Measurements from ENCODE around the gene LAMTOR2. TPM values are rescaled to one million over a fixed set of nuclear protein-coding genes. Genes with fewer than 3 reads are reported as not detected.

The LAMTOR2 gene
- total RNA-seq, 1 experiment from 2014 or later = 88.1 TPM

GRCh38 chr1:156100205-156100995, 45.8 kb downstream of the LAMTOR2 start:
- Mint-ChIP-seq H3K27me3 (ENCODE audit: insufficient read depth, unreplicated experiment) (no peaks in the 10 kb centered on the region), H3K4me1 (ENCODE audit: insufficient read depth, unreplicated experiment) (peaks cover 61% of the 10 kb centered on the region), H3K9me3 (ENCODE audit: unreplicated experiment) (no peaks in the 10 kb centered on the region), H3K4me3 (ENCODE audit: unreplicated experiment) (no peak overlapping the region), H3K27ac (ENCODE audit: low read depth, unreplicated experiment) (peak overlapping the region; percentile 1), H3K36me3 (ENCODE audit: insufficient read depth, unreplicated experiment) (peaks cover 7% of the 10 kb centered on the region)
- intact Hi-C loops (cut with micrococcal nuclease) = no loop called here
- ChIA-PET CTCF (interaction anchor here (0.5 to 26.9 kb wide), 4 partner anchors 9 to 678 kb away, joined by 3 to 1892 read pairs (median 379); partner anchors contain the start of genes LMNA and SEMA4A), POLR2A (interaction anchor here (0.7 to 28.2 kb wide), 5 partner anchors 8 to 113 kb away, joined by 4 to 960 read pairs (median 6); partner anchors contain the start of genes LMNA and PMF1)
- DNase-seq (ENCODE audit: unreplicated experiment) = peak; percentile 81
- no TSS peak for BruUV-seq (replicated peaks)
- no peak for TF ChIP-seq CTCF (IDR thresholded peaks at IDR 0.05; ENCODE audit: unreplicated experiment)

GRCh38 chr1:156101880-156102279, 47.3 kb downstream of the LAMTOR2 start:
- ChIA-PET CTCF (interaction anchor here (0.6 to 26.9 kb wide), 6 partner anchors 11 to 140 kb away, joined by 3 to 1892 read pairs (median 118); partner anchors contain the start of genes LMNA, SEMA4A and SLC25A44), POLR2A (interaction anchor here (0.6 to 28.2 kb wide), 7 partner anchors 22 to 341 kb away, joined by 3 to 960 read pairs (median 4); partner anchors contain the start of genes LMNA and PMF1)
- no peaks in the 10 kb centered on the region for H3K9me3 Mint-ChIP-seq (ENCODE audit: unreplicated experiment)
- DNase-seq (ENCODE audit: unreplicated experiment) = no peak
- H3K4me1 Mint-ChIP-seq (ENCODE audit: insufficient read depth, unreplicated experiment) = peaks cover 60% of the 10 kb centered on the region
- no peak for TF ChIP-seq CTCF (IDR thresholded peaks at IDR 0.05; ENCODE audit: unreplicated experiment)
- no peak overlapping the region for H3K27ac Mint-ChIP-seq (ENCODE audit: low read depth, unreplicated experiment)
- intact Hi-C loops (cut with micrococcal nuclease) = no loop called here
- no TSS peak for BruUV-seq (replicated peaks)
- H3K27me3 Mint-ChIP-seq (ENCODE audit: insufficient read depth, unreplicated experiment) = no peaks in the 10 kb centered on the region
- peaks cover 7% of the 10 kb centered on the region for H3K36me3 Mint-ChIP-seq (ENCODE audit: insufficient read depth, unreplicated experiment)
- H3K4me3 Mint-ChIP-seq (ENCODE audit: unreplicated experiment) = no peak overlapping the region

GRCh38 chr1:156102633-156103511, 48.3 kb downstream of the LAMTOR2 start:
- no peak for DNase-seq (ENCODE audit: unreplicated experiment)
- Mint-ChIP-seq H3K9me3 (ENCODE audit: unreplicated experiment) (no peaks in the 10 kb centered on the region), H3K4me3 (ENCODE audit: unreplicated experiment) (no peak overlapping the region), H3K27ac (ENCODE audit: low read depth, unreplicated experiment) (peak overlapping the region; percentile 91), H3K27me3 (ENCODE audit: insufficient read depth, unreplicated experiment) (no peaks in the 10 kb centered on the region), H3K36me3 (ENCODE audit: insufficient read depth, unreplicated experiment) (peaks cover 7% of the 10 kb centered on the region), H3K4me1 (ENCODE audit: insufficient read depth, unreplicated experiment) (peaks cover 59% of the 10 kb centered on the region)
- POLR2A ChIA-PET = interaction anchor here (0.6 to 28.2 kb wide), 6 partner anchors 21 to 342 kb away, joined by 3 to 960 read pairs (median 4); partner anchors contain the start of gene LMNA
- intact Hi-C loops (cut with micrococcal nuclease) = no loop called here
- no peak for TF ChIP-seq CTCF (IDR thresholded peaks at IDR 0.05; ENCODE audit: unreplicated experiment)
- BruUV-seq (replicated peaks) = no TSS peak
- CTCF ChIA-PET = interaction anchor here (0.6 to 26.9 kb wide), 6 partner anchors 12 to 125 kb away, joined by 3 to 1892 read pairs (median 4); partner anchors contain the start of genes LMNA, SEMA4A and SLC25A44

All from MCF 10A (cell line).